ENCODE data around the gene SMURF1.

SMURF1 gene

GRCh38 chr7:99000904-99001465, 142.9 kb downstream of the SMURF1 start:
- Mint-ChIP-seq H3K4me1 (no peaks in the 10 kb centered on the region), H3K36me3 (ENCODE audit: low read depth) (peaks cover 67% of the 10 kb centered on the region), H3K9me3 (no peaks in the 10 kb centered on the region), H3K27me3 (ENCODE audit: low read depth, poor library complexity) (no peaks in the 10 kb centered on the region), H3K27ac (peak overlapping the region; percentile 10), H3K4me3 (no peak overlapping the region)
- DNase-seq, result no peak
- no peak for TF ChIP-seq CTCF (IDR thresholded peaks at IDR 0.05)

- no peaks in the 10 kb centered on the region for H3K4me1 Mint-ChIP-seq
- H3K27me3 Mint-ChIP-seq (ENCODE audit: low read depth, poor library complexity), result no peaks in the 10 kb centered on the region
- H3K27ac Mint-ChIP-seq, result no peak overlapping the region
- no peak for TF ChIP-seq CTCF (IDR thresholded peaks at IDR 0.05)
- H3K4me3 Mint-ChIP-seq, result no peak overlapping the region
- no peak for DNase-seq
- H3K9me3 Mint-ChIP-seq, result no peaks in the 10 kb centered on the region
- peaks cover 67% of the 10 kb centered on the region for H3K36me3 Mint-ChIP-seq (ENCODE audit: low read depth)
Observed at GRCh38 chr7:99000196-99000903, 143.6 kb downstream of the SMURF1 start.

DNA sequence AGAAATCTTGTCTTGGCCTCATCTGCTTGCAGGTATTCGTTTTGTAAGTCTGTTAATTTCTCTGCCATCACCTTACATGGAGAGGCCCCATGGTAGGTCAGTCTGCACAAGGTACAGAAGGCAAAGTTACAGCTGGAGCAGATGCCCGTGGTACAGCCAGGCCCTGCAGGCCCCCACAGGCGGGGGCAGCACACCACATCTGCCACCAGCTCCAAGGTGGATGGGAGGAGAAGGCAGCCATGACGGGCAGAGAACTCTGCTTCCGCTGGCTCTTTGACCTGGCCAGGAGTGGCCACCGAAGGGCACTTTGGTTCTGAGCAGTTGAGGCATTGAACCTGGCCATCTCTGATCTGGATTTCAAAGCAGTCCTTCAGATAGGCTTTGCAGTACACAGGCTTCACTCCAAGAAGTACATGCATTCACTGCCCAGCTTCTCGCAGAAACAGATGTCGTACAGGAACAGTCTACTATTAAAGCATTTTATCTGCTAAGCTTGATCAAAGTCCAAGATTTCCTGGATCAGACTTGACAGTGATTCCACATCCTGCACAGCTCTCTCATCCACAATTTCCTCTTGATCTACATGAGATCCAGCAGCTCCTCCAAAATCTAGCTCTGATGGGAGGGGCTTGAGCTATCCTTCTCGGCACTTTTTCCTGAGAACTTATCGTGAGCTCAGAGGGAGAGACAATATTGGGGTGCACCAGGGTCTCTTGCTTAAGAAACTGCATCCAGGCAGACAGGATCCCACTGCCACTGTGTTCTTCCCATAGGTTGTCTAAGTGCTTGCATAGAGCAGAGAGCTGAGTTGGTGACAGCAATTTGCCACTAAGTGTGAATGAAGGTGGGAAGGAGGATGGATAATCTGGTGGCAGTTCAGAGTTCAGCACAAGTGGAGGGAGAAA, 144.8 kb downstream of the SMURF1 start:
- peak overlapping the region; percentile 84 for H3K27ac Mint-ChIP-seq
- no peaks in the 10 kb centered on the region for H3K27me3 Mint-ChIP-seq (ENCODE audit: low read depth, poor library complexity)
- H3K9me3 Mint-ChIP-seq, result no peaks in the 10 kb centered on the region
- no peaks in the 10 kb centered on the region for H3K4me1 Mint-ChIP-seq
- no peak overlapping the region for H3K4me3 Mint-ChIP-seq
- peaks cover 68% of the 10 kb centered on the region for H3K36me3 Mint-ChIP-seq (ENCODE audit: low read depth)
- no peak for TF ChIP-seq CTCF (IDR thresholded peaks at IDR 0.05)
- DNase-seq, result no peak

GRCh38 chr7:98997846-98998245, 146.1 kb downstream of the SMURF1 start:
- Mint-ChIP-seq H3K27me3 (ENCODE audit: low read depth, poor library complexity) (no peaks in the 10 kb centered on the region), H3K4me3 (no peak overlapping the region), H3K9me3 (no peaks in the 10 kb centered on the region), H3K36me3 (ENCODE audit: low read depth) (peaks cover 66% of the 10 kb centered on the region), H3K4me1 (no peaks in the 10 kb centered on the region), H3K27ac (no peak overlapping the region)
- no peak for DNase-seq
- no peak for TF ChIP-seq CTCF (IDR thresholded peaks at IDR 0.05)

- no peak for DNase-seq
- Mint-ChIP-seq H3K4me1 (no peaks in the 10 kb centered on the region), H3K4me3 (no peak overlapping the region), H3K27me3 (ENCODE audit: low read depth, poor library complexity) (no peaks in the 10 kb centered on the region), H3K27ac (peak overlapping the region; percentile 75), H3K36me3 (ENCODE audit: low read depth) (peaks cover 67% of the 10 kb centered on the region), H3K9me3 (no peaks in the 10 kb centered on the region)
- TF ChIP-seq CTCF (IDR thresholded peaks at IDR 0.05), result no peak
Observed at GRCh38 chr7:98996150-98996552, 147.8 kb downstream of the SMURF1 start.
